Astrocyte (in vitro differentiated cells and primary cell): Measurements from ENCODE around the gene VAV1. TPM values are rescaled to one million over a fixed set of nuclear protein-coding genes. Genes with fewer than 3 reads are reported as not detected.

ENCODE experiments used
- DNase-seq: peaks from one replicate; pipeline ENCODE4 v3.0.0-alpha.2; 2010; ENCODE audit warnings: low read depth
- FAIRE-seq: peaks from 2 replicates; lab custom pipeline; 2011; peaks lifted over from hg19 to GRCh38; lab: Jason Lieb, UNC
- H2AFZ ChIP-seq: 2 replicates; pipeline ENCODE4 v1.6.0; 2012; ENCODE audit warnings: low read depth, low read length, inconsistent platforms
- H3K27ac ChIP-seq: 2 replicates; pipeline ENCODE4 v1.5.1; 2011; ENCODE audit warnings: low read depth, low read length, inconsistent platforms
- H3K27me3 ChIP-seq: 2 replicates; pipeline ENCODE4 v1.6.0; 2011; ENCODE audit warnings: low read length, inconsistent platforms; ENCODE audit not compliant: insufficient read depth
- H3K36me3 ChIP-seq: 2 replicates; pipeline ENCODE4 v1.5.1; 2011; ENCODE audit warnings: low read length, inconsistent platforms; ENCODE audit not compliant: insufficient read depth
- H3K4me1 ChIP-seq: 2 replicates; pipeline ENCODE4 v1.5.1; 2011; ENCODE audit warnings: low read length, inconsistent platforms; ENCODE audit not compliant: insufficient read depth
- H3K4me2 ChIP-seq: 2 replicates; pipeline ENCODE4 v1.6.0; 2012; ENCODE audit warnings: low read length, inconsistent platforms
- H3K4me3 ChIP-seq: 2 replicates; pipeline ENCODE4 v1.5.1; 2011; ENCODE audit warnings: low read depth, mild to moderate bottlenecking, low read length, inconsistent platforms; ENCODE audit not compliant: insufficient read depth
- H3K79me2 ChIP-seq: 2 replicates; pipeline ENCODE4 v1.6.0; 2012; ENCODE audit warnings: mild to moderate bottlenecking, low read length, inconsistent platforms; ENCODE audit not compliant: insufficient read depth
- H3K9ac ChIP-seq: 2 replicates; pipeline ENCODE4 v1.6.0; 2012; ENCODE audit warnings: mild to moderate bottlenecking, low read length, inconsistent platforms
- H3K9me3 ChIP-seq: 2 replicates; pipeline ENCODE4 v1.5.1; 2012; ENCODE audit warnings: low read depth, mild to moderate bottlenecking, low read length, inconsistent platforms; ENCODE audit not compliant: insufficient read depth
- H4K20me1 ChIP-seq: 2 replicates; pipeline ENCODE4 v1.6.0; 2012; ENCODE audit warnings: low read length, inconsistent platforms; ENCODE audit not compliant: insufficient read depth
- H3K27ac Mint-ChIP-seq: one replicate; pipeline ENCODE4 v1.8.0; 2021; ENCODE audit warnings: mild to moderate bottlenecking, mixed read lengths; ENCODE audit not compliant: unreplicated experiment
- H3K27me3 Mint-ChIP-seq: one replicate; pipeline ENCODE4 v1.8.0; 2021; ENCODE audit warnings: low read depth, mixed read lengths; ENCODE audit not compliant: unreplicated experiment
- H3K36me3 Mint-ChIP-seq: one replicate; pipeline ENCODE4 v1.8.0; 2021; ENCODE audit warnings: low read depth, mixed read lengths; ENCODE audit not compliant: unreplicated experiment
- H3K4me1 Mint-ChIP-seq: one replicate; pipeline ENCODE4 v1.8.0; 2021; ENCODE audit warnings: low read depth, mixed read lengths; ENCODE audit not compliant: unreplicated experiment
- H3K4me3 Mint-ChIP-seq: one replicate; pipeline ENCODE4 v1.8.0; 2021; ENCODE audit warnings: mild to moderate bottlenecking, moderate library complexity, mixed read lengths; ENCODE audit not compliant: unreplicated experiment
- H3K9me3 Mint-ChIP-seq: one replicate; pipeline ENCODE4 v1.8.0; 2021; ENCODE audit warnings: mild to moderate bottlenecking, mixed read lengths; ENCODE audit not compliant: unreplicated experiment
- EZH2 ChIP-seq: IDR thresholded peaks from 2 replicates; pipeline ENCODE4 v1.6.1; 2012; ENCODE audit warnings: mild to moderate bottlenecking, low read length, inconsistent platforms; ENCODE audit not compliant: insufficient read depth
- total RNA-seq: library from RNA; stranded (reverse); gene quantifications from 2 replicates; pipeline ENCODE4 v1.2.1, GENCODE V29; 2021
- TF ChIP-seq, protein P1 (sequence below): IDR thresholded peaks from 2 replicates; pipeline ENCODE4 v1.5.1; 2011; ENCODE audit warnings: low read depth, mild to moderate bottlenecking, inconsistent platforms, low read length, moderate library complexity; ENCODE audit not compliant: insufficient read depth

VAV1 gene
- total RNA-seq, 1 donor from 2014 or later: not detected

DNA sequence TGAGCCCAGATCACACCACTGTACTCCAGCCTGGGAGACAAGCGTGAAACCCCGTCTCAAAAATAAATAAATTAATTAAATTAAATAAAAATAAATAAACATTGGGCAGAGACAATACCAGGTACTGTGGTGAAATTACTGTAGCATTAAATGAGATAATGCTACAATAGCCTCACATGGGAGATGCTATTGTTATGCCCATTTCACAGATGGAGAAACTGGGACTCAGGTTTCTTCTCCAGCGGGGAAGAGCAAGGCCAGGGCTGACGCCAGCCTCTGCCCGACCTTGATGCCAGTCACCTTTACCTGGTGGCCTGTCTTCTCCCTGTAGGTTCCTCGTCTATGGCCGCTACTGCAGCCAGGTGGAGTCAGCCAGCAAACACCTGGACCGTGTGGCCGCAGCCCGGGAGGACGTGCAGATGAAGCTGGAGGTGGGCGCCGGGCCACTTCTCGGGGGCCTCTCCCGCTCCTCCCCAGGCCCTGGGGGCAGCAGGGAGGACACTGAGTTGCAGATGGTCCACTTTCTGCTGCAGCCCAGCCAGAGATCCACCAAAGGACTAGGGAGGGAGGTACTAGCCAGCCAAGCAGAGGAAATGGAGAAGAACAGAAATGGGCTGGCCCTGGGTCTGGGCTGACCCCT, 53.9 kb downstream of the VAV1 start:
- no peak overlapping the region for H3K4me3 Mint-ChIP-seq
- FAIRE-seq (no peak), DNase-seq (no peak)
- H3K36me3 ChIP-seq: no peaks in the 10 kb centered on the region
- H2AFZ ChIP-seq: no peak overlapping the region
- H3K4me3 ChIP-seq: no peak overlapping the region
- peaks cover 23% of the 10 kb centered on the region for H3K9me3 Mint-ChIP-seq
- H3K27ac Mint-ChIP-seq: no peak overlapping the region
- H3K79me2 ChIP-seq: no peaks in the 10 kb centered on the region
- no peak overlapping the region for H3K27ac ChIP-seq
- H3K4me1 Mint-ChIP-seq: no peaks in the 10 kb centered on the region
- H3K9me3 ChIP-seq: peaks cover 5% of the 10 kb centered on the region
- no peak overlapping the region for H3K9ac ChIP-seq
- H3K27me3 Mint-ChIP-seq: peaks cover 2% of the 10 kb centered on the region
- H3K4me2 ChIP-seq: no peak overlapping the region
- TF ChIP-seq, protein P1, sequence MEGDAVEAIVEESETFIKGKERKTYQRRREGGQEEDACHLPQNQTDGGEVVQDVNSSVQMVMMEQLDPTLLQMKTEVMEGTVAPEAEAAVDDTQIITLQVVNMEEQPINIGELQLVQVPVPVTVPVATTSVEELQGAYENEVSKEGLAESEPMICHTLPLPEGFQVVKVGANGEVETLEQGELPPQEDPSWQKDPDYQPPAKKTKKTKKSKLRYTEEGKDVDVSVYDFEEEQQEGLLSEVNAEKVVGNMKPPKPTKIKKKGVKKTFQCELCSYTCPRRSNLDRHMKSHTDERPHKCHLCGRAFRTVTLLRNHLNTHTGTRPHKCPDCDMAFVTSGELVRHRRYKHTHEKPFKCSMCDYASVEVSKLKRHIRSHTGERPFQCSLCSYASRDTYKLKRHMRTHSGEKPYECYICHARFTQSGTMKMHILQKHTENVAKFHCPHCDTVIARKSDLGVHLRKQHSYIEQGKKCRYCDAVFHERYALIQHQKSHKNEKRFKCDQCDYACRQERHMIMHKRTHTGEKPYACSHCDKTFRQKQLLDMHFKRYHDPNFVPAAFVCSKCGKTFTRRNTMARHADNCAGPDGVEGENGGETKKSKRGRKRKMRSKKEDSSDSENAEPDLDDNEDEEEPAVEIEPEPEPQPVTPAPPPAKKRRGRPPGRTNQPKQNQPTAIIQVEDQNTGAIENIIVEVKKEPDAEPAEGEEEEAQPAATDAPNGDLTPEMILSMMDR: no peak
- TF ChIP-seq EZH2: no peak
- no peaks in the 10 kb centered on the region for H3K36me3 Mint-ChIP-seq
- H4K20me1 ChIP-seq: no peaks in the 10 kb centered on the region
- H3K27me3 ChIP-seq: no peaks in the 10 kb centered on the region
- no peaks in the 10 kb centered on the region for H3K4me1 ChIP-seq

- no peak for FAIRE-seq
- no peaks in the 10 kb centered on the region for H3K79me2 ChIP-seq
- peaks cover 28% of the 10 kb centered on the region for H3K9me3 Mint-ChIP-seq
These were observed 55.8 kb downstream of the VAV1 start for GRCh38 chr19:6828306-6828697.

More at GRCh38 chr19:6828306-6828697, 55.8 kb downstream of the VAV1 start:
- peaks cover 2% of the 10 kb centered on the region for H3K27me3 Mint-ChIP-seq
- H4K20me1 ChIP-seq: no peaks in the 10 kb centered on the region
- H3K9ac ChIP-seq: no peak overlapping the region
- no peaks in the 10 kb centered on the region for H3K36me3 Mint-ChIP-seq
- H3K4me3 ChIP-seq: no peak overlapping the region
- H3K27ac ChIP-seq: no peak overlapping the region
- DNase-seq: no peak
- TF ChIP-seq, protein P1: no peak
- TF ChIP-seq EZH2: no peak
- no peak overlapping the region for H3K4me2 ChIP-seq
- H3K27me3 ChIP-seq: no peaks in the 10 kb centered on the region
- H3K36me3 ChIP-seq: no peaks in the 10 kb centered on the region
- H3K9me3 ChIP-seq: peaks cover 5% of the 10 kb centered on the region
- no peak overlapping the region for H2AFZ ChIP-seq
- H3K4me3 Mint-ChIP-seq: no peak overlapping the region
- no peaks in the 10 kb centered on the region for H3K4me1 ChIP-seq
- no peaks in the 10 kb centered on the region for H3K4me1 Mint-ChIP-seq
- no peak overlapping the region for H3K27ac Mint-ChIP-seq
